ENCODE data around the gene ADM.

Gene ADM

DNA sequence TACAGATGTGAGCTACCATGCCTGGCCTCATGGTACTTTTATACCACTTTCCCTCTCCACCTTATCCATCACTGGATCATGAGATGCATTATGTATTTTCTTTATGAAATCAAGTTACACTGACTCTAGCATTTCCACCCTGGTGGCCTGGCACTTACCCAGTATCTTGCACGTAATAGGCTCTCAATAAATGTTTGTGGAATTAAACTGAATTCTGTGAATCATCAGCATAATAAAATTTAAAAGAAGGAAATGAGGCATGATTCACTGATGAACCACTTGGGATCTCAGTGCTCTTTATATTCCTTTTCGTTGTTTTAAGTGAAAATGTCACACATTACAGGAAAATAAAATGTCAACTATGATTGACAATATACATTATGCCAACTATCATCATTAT lies 25.1 kb downstream of the ADM start:
- DNase-seq = no peak

DNA sequence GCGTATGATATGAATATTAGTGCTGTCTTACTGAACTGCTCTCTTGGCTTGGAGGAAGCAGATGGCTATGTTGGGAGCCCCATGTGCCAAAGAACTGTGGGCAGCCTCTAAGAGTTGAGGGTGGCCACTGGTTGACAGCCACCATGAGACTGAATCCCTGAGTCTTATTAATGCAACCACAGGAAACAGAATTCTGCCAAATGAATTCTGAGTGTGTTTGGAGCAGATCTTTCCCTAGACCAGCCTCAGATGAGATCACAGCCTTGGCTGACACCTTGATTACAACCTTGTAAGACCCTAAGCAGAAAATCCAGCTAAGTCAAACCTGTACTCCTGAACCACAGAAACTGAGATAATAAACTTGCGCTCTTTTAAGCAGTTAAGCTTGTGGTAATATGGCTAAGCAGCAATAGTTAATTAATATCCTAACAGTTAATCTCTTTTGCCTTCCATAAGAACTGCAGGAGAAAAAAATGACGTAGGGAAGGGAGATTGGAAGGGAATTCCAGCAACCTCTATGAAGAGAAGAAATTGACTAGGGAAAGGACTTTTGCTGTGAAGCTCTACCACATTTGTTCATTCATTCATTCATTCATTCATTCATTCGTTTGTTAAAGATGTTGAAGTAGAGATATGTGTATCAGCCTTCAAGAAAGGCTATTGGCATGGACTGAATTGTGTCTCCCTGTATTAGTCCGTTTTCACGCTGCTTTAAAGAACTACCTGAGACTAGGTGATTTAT lies 26.8 kb downstream of the ADM start:
- no peak for DNase-seq

DNA sequence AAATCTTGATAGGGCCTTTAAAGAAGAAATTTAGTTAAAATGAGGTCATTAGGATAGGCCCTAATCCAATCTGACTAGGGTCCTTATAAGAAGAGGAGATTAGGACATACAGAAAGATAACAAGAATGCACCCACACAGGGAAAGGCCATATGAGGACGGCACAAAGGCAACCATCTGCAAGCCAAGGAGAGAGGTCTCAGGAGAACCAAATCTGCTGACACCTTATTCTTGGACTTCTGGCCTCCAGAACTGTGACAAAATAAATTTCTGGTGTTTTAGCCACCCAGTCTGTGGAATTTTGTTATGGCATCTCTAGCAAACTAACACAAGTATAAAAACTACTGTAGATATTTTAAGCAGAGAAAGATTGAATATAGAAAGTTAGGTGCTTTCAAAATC lies 28.6 kb downstream of the ADM start:
- no peak for DNase-seq

DNA sequence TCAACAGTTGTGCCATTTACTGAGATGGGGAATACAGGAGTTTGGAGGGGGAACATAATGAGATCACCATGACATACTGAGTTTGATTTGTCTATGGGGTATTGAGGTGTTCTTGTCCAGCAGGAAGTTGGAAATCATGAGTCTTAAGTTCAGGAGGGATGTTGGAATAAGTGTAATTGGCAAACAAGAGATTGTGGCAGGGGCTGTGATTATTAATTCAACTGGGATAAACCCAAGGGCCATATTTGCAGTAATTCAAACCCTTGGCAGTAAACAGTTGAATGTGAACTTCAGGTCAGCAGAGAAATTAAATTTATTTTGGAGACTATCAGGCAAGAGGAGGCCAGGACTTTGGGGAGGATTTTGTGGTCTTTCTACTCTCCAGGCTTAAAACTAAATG lies 33.4 kb downstream of the ADM start:
- DNase-seq = no peak

DNA sequence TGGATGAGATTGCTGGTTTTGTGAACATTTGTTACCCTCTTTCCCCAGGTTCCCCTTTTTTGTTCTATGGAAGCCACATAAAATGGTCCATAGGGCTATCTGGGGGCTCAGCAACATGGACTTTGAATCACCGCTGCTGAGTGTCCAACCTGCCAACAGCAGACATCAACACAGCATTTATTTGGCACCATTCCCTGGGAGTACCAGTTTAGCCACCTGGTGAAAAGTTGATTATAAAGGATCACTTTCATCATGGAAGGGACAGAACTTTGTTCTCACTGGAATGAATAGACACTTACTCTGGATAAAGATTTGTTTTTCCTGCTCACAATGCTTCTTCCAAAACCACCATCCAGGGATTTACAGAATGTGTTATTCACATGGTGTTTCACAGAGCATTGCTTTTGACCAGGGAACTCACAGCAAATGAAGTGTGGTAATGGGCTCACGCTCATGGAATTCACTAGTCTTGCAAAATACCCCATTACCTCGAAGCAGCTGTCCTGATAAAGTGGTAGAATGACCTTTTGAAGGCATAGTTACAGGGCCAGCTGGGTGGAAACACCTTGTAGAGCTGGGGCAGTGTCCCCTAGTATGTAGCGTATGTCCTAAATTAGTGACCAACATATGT lies 43.9 kb downstream of the ADM start:
- DNase-seq = no peak

DNA sequence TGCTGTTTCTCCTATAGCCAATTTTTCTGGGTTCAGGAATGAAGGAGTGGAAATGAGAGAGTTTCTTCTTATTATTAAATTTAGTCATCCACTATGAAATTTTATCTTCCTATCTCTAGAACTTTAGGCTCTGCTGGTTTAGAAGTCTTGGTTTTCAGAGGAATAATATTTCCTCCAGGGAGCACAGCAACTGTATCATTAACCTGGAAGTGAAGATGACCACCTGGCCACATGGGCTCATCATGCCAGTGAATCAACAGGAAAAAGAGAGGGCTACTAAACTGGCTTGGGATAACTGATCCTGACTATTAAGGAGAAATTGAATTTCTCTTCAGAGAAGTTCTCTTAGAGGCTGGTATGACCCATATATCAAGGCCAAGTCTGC lies 44.4 kb downstream of the ADM start:
- no peak for DNase-seq

DNA sequence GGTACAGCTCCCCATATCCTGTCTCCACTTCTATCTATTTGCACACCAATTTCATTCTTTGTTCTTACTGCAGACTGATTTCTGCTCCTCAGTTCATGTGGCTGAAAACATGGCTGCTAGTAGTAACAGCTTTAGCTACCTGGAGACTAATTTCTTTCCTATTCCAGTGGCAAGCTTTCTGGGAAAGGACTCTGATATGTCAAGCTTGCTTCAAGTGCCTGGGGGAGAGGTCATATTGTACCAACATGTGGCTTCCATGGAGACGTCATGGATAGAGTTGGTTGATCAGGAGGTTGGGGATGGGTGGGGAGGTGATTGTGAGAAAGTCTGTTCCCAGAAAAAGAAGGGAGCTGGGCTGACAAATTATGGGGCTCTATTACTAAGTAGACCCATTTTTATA lies 44.9 kb downstream of the ADM start:
- DNase-seq = no peak

DNA sequence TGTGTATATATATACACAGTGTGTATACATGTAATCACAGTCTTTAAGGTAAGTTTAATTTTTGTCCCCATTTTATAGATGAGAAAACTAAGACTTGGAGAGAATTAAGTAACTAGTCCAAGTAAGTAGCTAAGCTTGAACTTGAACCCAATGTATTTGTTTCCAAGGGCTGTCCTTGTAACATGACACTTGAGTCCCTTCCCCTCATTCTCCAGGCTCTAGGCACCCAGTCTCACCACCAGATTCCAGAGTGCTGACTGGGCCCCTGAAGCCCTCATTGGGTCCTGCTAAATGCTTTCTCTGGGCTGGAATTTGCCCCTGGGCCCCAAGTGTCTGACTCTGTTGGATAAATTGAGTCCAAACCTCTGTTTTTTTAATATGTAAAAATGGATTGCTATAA lies 45.5 kb downstream of the ADM start:
- DNase-seq = no peak

DNA sequence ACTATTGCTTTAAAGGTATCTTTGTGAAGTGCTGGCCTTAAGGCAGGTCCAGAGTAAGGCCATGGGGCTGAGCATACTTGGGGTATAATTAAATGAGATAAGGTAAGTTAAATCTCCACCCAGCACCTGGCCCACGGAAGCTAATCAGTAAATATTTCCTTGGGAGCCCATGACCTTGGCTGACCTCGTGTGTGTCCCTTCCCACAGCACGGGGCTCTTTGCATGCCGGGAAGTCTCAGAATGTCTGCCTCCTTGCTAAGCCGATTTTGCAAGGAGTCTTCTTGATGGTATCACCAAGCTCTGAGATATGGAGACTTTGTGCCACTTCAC lies 46.5 kb downstream of the ADM start:
- no peak for DNase-seq

DNA sequence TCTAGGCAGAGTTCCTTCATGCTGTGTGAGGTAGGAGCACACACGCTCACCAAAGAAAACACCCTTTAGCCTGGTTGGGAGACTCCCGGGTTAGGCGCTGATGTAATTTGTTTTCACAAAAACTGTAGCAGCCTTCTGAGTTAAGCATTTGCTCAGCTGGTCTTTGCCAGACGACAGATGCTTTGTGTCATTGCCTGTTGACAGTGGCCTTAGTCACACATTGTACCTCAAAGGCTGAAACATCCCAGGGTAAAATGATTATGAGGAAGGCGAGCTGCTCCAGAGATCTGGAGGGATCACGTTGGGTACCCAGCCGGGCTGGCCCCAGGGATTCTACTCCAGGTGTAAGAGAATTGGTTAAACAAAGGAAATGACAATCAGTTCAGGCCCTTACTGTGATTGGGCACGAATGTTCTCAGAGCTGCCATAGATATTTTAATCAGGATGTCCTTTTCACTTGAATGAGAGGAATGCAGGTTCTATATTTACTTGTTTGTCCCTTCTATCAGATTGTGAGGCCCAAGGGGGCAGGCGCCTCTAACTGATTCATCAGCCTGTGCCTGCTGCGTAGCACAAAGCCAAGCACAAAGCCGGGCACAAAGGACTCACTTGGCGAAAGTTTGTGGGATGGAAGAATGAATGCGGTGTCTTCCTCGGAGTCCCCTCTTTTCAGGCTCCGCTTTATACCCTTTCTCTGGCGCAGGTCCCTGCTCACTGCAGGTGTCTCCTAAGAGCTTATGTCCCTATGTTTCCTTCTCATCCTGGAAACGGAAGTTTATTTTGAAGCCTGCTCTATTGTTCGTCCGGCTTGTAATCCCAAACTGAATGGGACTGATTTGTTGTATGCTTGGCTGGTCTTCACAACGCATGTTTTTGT lies 47.1 kb downstream of the ADM start:
- DNase-seq = no peak

DNA sequence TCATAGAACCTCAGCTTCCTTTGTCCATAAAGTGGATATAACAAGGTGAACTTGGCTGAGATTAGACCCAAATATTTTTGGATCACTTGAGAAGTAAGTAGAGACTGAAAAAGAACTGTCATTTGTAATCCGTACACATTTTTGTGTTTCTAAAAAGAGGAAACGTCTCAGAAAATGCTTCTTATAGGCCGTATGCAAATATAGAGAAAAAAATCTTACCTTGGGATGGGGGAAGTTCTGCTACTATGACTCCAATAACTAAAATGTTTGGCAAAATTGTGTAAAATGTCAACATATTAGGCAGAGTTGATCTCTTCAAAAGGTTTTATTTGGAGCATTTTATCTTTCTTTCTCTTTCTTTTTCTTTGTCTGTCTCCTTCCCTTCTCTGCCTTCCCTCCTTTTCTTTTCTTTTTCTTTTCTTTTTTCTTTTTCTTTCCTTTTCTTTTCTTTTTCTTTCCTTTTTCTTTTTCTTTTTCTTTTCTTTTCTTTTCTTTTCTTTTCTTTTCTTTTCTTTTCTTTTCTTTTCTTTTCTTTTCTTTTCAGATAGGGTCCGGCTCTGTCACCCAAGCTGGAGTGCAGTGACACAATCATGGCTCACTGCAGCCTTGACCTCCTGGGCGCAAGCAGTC lies 48.2 kb downstream of the ADM start:
- DNase-seq = no peak

DNA sequence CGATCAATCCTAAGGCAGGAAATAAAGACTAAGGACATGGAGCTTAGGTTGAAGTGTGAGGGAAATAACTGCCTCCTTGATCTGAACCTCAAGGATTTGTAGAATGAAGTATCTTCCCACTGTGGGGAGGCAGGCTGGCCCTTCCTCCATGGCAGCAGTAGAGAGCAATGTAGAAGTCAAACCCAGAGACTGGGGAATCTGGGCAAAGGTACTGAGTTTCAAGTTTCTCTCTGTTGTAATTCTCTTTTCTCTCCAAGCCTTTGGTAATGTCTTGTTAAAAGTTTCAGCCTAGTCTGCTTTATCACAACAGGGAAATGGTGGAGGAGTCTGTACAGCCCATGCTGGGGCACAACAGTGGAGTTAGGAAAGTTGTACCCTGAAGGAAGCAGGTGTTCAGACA lies 49.5 kb downstream of the ADM start:
- no peak for DNase-seq

DNA sequence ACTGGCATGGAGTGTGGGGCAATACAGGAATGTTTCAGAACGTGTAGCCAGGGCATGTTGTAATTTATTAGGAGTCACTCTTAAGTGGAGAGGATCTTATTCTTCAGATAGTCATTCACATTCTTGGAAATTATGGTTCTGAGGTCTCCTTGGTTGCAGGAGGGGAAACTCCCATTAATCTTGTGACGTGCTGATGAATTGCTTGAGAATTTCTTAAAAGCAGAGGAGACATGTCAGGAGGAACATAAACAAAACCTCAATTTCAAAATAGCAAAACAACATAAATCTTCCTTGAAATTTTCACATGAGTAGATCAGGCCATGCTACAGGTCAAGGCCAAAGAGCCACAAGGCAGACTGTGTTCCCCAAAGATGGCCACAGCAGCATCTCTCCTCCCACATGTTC lies 50.4 kb downstream of the ADM start:
- no peak for DNase-seq

DNA sequence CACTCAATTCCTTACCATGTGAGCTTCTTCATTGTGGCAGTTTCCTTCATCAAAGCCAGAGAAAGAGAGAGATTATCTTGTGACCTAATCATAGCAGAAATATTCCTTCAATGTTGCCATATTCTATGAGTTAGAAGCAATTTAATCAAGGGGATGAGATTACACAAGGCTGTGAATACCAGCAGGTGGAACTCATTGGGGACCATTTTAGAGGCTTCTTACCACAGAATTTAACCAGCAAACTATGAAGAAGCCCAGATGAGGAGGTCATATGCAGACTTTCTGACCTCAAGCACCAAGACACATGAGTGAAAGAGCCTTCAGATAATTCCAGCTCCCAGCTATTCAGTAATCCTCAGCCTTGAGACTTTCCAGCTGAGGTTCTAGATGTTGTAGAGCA lies 51.3 kb downstream of the ADM start:
- no peak for DNase-seq
